ENCODE results near the gene LITAFD.
A peak's percentile ranks its signal among the peaks of the same experiment; 100 is the strongest.

LITAFD gene

GRCh38 chr16:8898660-8899318, 16.6 kb downstream of the LITAFD start:
- H3K27ac ChIP-seq (ENCODE audit: low read depth, low read length) = no peak overlapping the region
- H3K4me1 ChIP-seq (ENCODE audit: control insufficient read depth, low read depth, low read length) = no peaks in the 10 kb centered on the region
- H2BK120ac ChIP-seq (ENCODE audit: low read depth, low read length) = no peak overlapping the region
- no peaks in the 10 kb centered on the region for H3K79me2 ChIP-seq (ENCODE audit: control insufficient read depth, insufficient read depth, low read length)
- H4K5ac ChIP-seq (ENCODE audit: low read length) = no peak overlapping the region
- no peak overlapping the region for H3K23ac ChIP-seq (ENCODE audit: low read length)
- no peak overlapping the region for H2BK15ac ChIP-seq (replicated peaks; ENCODE audit: low read depth)
- H2BK5ac ChIP-seq (ENCODE audit: low read length) = no peak overlapping the region
- no peak overlapping the region for H3K56ac ChIP-seq (ENCODE audit: low read length)
- DNase-seq = no peak
- H3K4ac ChIP-seq (ENCODE audit: low read depth, low read length) = no peak overlapping the region
- no peaks in the 10 kb centered on the region for H3K27me3 ChIP-seq (ENCODE audit: insufficient read depth, low read length, poor library complexity)
- no peak overlapping the region for H2AK5ac ChIP-seq (ENCODE audit: low read length)
- WGBS (ENCODE audit: extremely low coverage, insufficient coverage, low lambda C conversion rate) = no CpG with 5 or more reads among the region's 3 CpGs
- H3K79me1 ChIP-seq (ENCODE audit: low read length) = no peaks in the 10 kb centered on the region
- no peak overlapping the region for H4K8ac ChIP-seq (ENCODE audit: low read depth, low read length)
- no peak overlapping the region for H3K4me2 ChIP-seq (ENCODE audit: low read length)
- no peak overlapping the region for H3K4me3 ChIP-seq (ENCODE audit: low read length)
- H3K36me3 ChIP-seq (ENCODE audit: control insufficient read depth, insufficient read depth, low read length) = peaks cover 45% of the 10 kb centered on the region
- no peak overlapping the region for H3K9ac ChIP-seq (ENCODE audit: low read length)
- no peak overlapping the region for H3K18ac ChIP-seq (ENCODE audit: low read length)

GRCh38 chr16:8899709-8900317, 17.7 kb downstream of the LITAFD start:
- Histone ChIP-seq H3K9ac (ENCODE audit: low read length) (no peak overlapping the region), H3K79me1 (ENCODE audit: low read length) (no peaks in the 10 kb centered on the region), H3K36me3 (ENCODE audit: control insufficient read depth, insufficient read depth, low read length) (peaks cover 43% of the 10 kb centered on the region), H2BK15ac (replicated peaks; ENCODE audit: low read depth) (no peak overlapping the region), H3K56ac (ENCODE audit: low read length) (no peak overlapping the region), H2BK5ac (ENCODE audit: low read length) (no peak overlapping the region), H3K27me3 (ENCODE audit: insufficient read depth, low read length, poor library complexity) (no peaks in the 10 kb centered on the region), H3K4me3 (ENCODE audit: low read length) (no peak overlapping the region), H3K18ac (ENCODE audit: low read length) (no peak overlapping the region), H3K27ac (ENCODE audit: low read depth, low read length) (no peak overlapping the region), H3K4me2 (ENCODE audit: low read length) (no peak overlapping the region), H3K4ac (ENCODE audit: low read depth, low read length) (no peak overlapping the region), H4K8ac (ENCODE audit: low read depth, low read length) (no peak overlapping the region), H3K23ac (ENCODE audit: low read length) (no peak overlapping the region), H3K79me2 (ENCODE audit: control insufficient read depth, insufficient read depth, low read length) (no peaks in the 10 kb centered on the region), H4K5ac (ENCODE audit: low read length) (no peak overlapping the region), H3K4me1 (ENCODE audit: control insufficient read depth, low read depth, low read length) (no peaks in the 10 kb centered on the region), H2AK5ac (ENCODE audit: low read length) (no peak overlapping the region), H2BK120ac (ENCODE audit: low read depth, low read length) (no peak overlapping the region)
- DNase-seq = peak; percentile 35
- WGBS (ENCODE audit: extremely low coverage, insufficient coverage, low lambda C conversion rate) = no CpG with 5 or more reads among the region's 9 CpGs

- Histone ChIP-seq H3K79me2 (ENCODE audit: control insufficient read depth, insufficient read depth, low read length) (no peaks in the 10 kb centered on the region), H3K4me3 (ENCODE audit: low read length) (no peak overlapping the region), H3K18ac (ENCODE audit: low read length) (no peak overlapping the region), H3K4me1 (ENCODE audit: control insufficient read depth, low read depth, low read length) (no peaks in the 10 kb centered on the region), H3K27me3 (ENCODE audit: insufficient read depth, low read length, poor library complexity) (no peaks in the 10 kb centered on the region), H3K4me2 (ENCODE audit: low read length) (no peak overlapping the region), H2BK15ac (replicated peaks; ENCODE audit: low read depth) (no peak overlapping the region), H2BK5ac (ENCODE audit: low read length) (no peak overlapping the region), H2BK120ac (ENCODE audit: low read depth, low read length) (no peak overlapping the region), H3K79me1 (ENCODE audit: low read length) (no peaks in the 10 kb centered on the region), H3K27ac (ENCODE audit: low read depth, low read length) (no peak overlapping the region), H3K23ac (ENCODE audit: low read length) (no peak overlapping the region), H4K8ac (ENCODE audit: low read depth, low read length) (no peak overlapping the region), H3K56ac (ENCODE audit: low read length) (no peak overlapping the region), H4K5ac (ENCODE audit: low read length) (no peak overlapping the region), H3K9ac (ENCODE audit: low read length) (no peak overlapping the region), H2AK5ac (ENCODE audit: low read length) (no peak overlapping the region), H3K36me3 (ENCODE audit: control insufficient read depth, insufficient read depth, low read length) (peaks cover 38% of the 10 kb centered on the region), H3K4ac (ENCODE audit: low read depth, low read length) (no peak overlapping the region)
- no CpG with 5 or more reads among the region's 5 CpGs for WGBS (ENCODE audit: extremely low coverage, insufficient coverage, low lambda C conversion rate)
- DNase-seq = no peak
These were observed 18.2 kb downstream of the LITAFD start for GRCh38 chr16:8900343-8900742.

GRCh38 chr16:8901320-8901861, 19.2 kb downstream of the LITAFD start:
- Histone ChIP-seq H2AK5ac (ENCODE audit: low read length) (no peak overlapping the region), H2BK5ac (ENCODE audit: low read length) (no peak overlapping the region), H3K4ac (ENCODE audit: low read depth, low read length) (no peak overlapping the region), H3K4me2 (ENCODE audit: low read length) (no peak overlapping the region), H2BK15ac (replicated peaks; ENCODE audit: low read depth) (no peak overlapping the region), H2BK120ac (ENCODE audit: low read depth, low read length) (no peak overlapping the region), H3K56ac (ENCODE audit: low read length) (no peak overlapping the region), H3K4me1 (ENCODE audit: control insufficient read depth, low read depth, low read length) (no peaks in the 10 kb centered on the region), H3K27ac (ENCODE audit: low read depth, low read length) (no peak overlapping the region), H3K27me3 (ENCODE audit: insufficient read depth, low read length, poor library complexity) (no peaks in the 10 kb centered on the region), H3K23ac (ENCODE audit: low read length) (no peak overlapping the region), H3K18ac (ENCODE audit: low read length) (no peak overlapping the region), H4K8ac (ENCODE audit: low read depth, low read length) (no peak overlapping the region), H3K9ac (ENCODE audit: low read length) (no peak overlapping the region), H3K36me3 (ENCODE audit: control insufficient read depth, insufficient read depth, low read length) (peaks cover 35% of the 10 kb centered on the region), H4K5ac (ENCODE audit: low read length) (no peak overlapping the region), H3K4me3 (ENCODE audit: low read length) (no peak overlapping the region), H3K79me2 (ENCODE audit: control insufficient read depth, insufficient read depth, low read length) (no peaks in the 10 kb centered on the region), H3K79me1 (ENCODE audit: low read length) (no peaks in the 10 kb centered on the region)
- DNase-seq = no peak
- WGBS (ENCODE audit: extremely low coverage, insufficient coverage, low lambda C conversion rate) = no CpG with 5 or more reads among the region's 13 CpGs

- Histone ChIP-seq H3K27ac (ENCODE audit: low read depth, low read length) (no peak overlapping the region), H2BK120ac (ENCODE audit: low read depth, low read length) (no peak overlapping the region), H3K9ac (ENCODE audit: low read length) (no peak overlapping the region), H3K56ac (ENCODE audit: low read length) (no peak overlapping the region), H3K79me1 (ENCODE audit: low read length) (no peaks in the 10 kb centered on the region), H3K4me1 (ENCODE audit: control insufficient read depth, low read depth, low read length) (no peaks in the 10 kb centered on the region), H3K79me2 (ENCODE audit: control insufficient read depth, insufficient read depth, low read length) (no peaks in the 10 kb centered on the region), H3K18ac (ENCODE audit: low read length) (no peak overlapping the region), H2BK15ac (replicated peaks; ENCODE audit: low read depth) (no peak overlapping the region), H3K36me3 (ENCODE audit: control insufficient read depth, insufficient read depth, low read length) (peaks cover 24% of the 10 kb centered on the region), H3K4ac (ENCODE audit: low read depth, low read length) (no peak overlapping the region), H3K4me2 (ENCODE audit: low read length) (no peak overlapping the region), H2BK5ac (ENCODE audit: low read length) (no peak overlapping the region), H3K27me3 (ENCODE audit: insufficient read depth, low read length, poor library complexity) (no peaks in the 10 kb centered on the region), H3K23ac (ENCODE audit: low read length) (no peak overlapping the region), H2AK5ac (ENCODE audit: low read length) (no peak overlapping the region), H4K5ac (ENCODE audit: low read length) (no peak overlapping the region), H3K4me3 (ENCODE audit: low read length) (no peak overlapping the region), H4K8ac (ENCODE audit: low read depth, low read length) (no peak overlapping the region)
- no CpG with 5 or more reads among the region's 9 CpGs for WGBS (ENCODE audit: extremely low coverage, insufficient coverage, low lambda C conversion rate)
- no peak for DNase-seq
These were observed 20.9 kb downstream of the LITAFD start for GRCh38 chr16:8903004-8903403.

Data from mesendoderm (in vitro differentiated cells).